Adrenal gland (tissue), 5 donors: ENCODE measurements around the gene CEACAM19.

Source experiments
- CTCF ChIP-seq, 6 experiments: fragments of 450-650 bp in 4 of 6; fragments of 200-600 bp in 2 of 6; sonication (generic) in 1 of 6; IDR thresholded peaks; 1 replicate in 5 of 6; 2 replicates in 1 of 6; pipeline versions ENCODE4 v1.5.1 to v1.8.0; 2016 to 2021; ENCODE audit warnings: antibody characterized with exemption in 6 of 6, mild to moderate bottlenecking in 2 of 6, moderate library complexity in 1 of 6
- POLR2A ChIP-seq, 2 donors: fragments of 450-650 bp; IDR thresholded peaks; one replicate each; pipeline ENCODE4 v1.6.1; 2017; ENCODE audit warnings: antibody characterized with exemption in 2 of 2, mild to moderate bottlenecking in 2 of 2, moderate library complexity in 1 of 2
- donor health status: DM: no; HTN: no; CAD: no.

GRCh38 chr19:44725684-44726083 is 54.4 kb downstream of the CEACAM19 start:
- TF ChIP-seq CTCF (IDR thresholded peaks at IDR 0.05) (no peak), POLR2A (IDR thresholded peaks at IDR 0.05) (no peak)
